Hepatocyte (in vitro differentiated cells): ENCODE measurements around the gene CREBBP.

Experiments used
- CTCF ChIP-seq: fragments of 200-600 bp; sonication (generic); IDR thresholded peaks from 2 replicates; pipeline ENCODE4 v1.5.1; 2016; ENCODE audit warnings: antibody characterized with exemption, mild to moderate bottlenecking; ENCODE audit not compliant: poor library complexity
- EZH2phosphoT487 ChIP-seq: fragments of 200-600 bp; sonication (generic); IDR thresholded peaks from one replicate; pipeline ENCODE4 v1.6.1; 2018; ENCODE audit warnings: antibody characterized with exemption, mild to moderate bottlenecking, low read depth, moderate library complexity; ENCODE audit not compliant: unreplicated experiment, severe bottlenecking

DNA sequence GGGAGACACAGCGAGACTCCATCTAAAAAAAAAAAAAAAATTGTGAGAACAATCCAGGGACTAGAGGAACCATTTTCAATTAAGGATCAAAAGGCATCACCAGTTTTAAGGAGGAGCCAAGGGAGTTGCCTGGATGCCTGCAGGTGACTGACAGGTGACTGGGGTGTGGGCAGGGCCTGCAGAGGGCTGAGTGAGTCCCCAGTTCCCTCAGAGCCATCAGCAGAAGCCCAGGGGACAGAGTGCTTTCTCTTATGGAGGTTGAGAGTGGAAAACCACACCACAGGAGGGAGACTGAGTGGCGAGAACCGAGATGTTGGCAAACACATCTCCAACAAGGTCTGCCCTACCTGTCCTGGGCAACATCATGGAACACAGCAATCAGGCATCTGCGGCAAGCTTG, 27.1 kb upstream of the CREBBP start:
- TF ChIP-seq CTCF (no peak), EZH2phosphoT487 (no peak)
